Upper lobe of left lung (tissue), 4 donors: ENCODE measurements around the gene WNT3.

Source experiments
- CTCF ChIP-seq, 6 experiments: fragments of 450-650 bp in 4 of 6; fragments of 200-600 bp in 2 of 6; sonication (generic) in 2 of 6; IDR thresholded peaks; one replicate each; pipeline ENCODE4 v1.5.1; 2016 to 2019; ENCODE audit warnings: antibody characterized with exemption in 6 of 6
- POLR2A ChIP-seq, 4 donors: fragments of 450-650 bp; IDR thresholded peaks; one replicate each; pipeline ENCODE4 v1.5.1; 2016 to 2017; ENCODE audit warnings: antibody characterized with exemption in 4 of 4, mild to moderate bottlenecking in 2 of 4

GRCh38 chr17:46790216-46790615, 28.3 kb downstream of the WNT3 start:
- no peak for TF ChIP-seq POLR2A (IDR thresholded peaks at IDR 0.05)
- TF ChIP-seq CTCF (IDR thresholded peaks at IDR 0.05) = no peak
